ENCODE data around the gene SOX3. TPM values are rescaled to one million over a fixed set of nuclear protein-coding genes. Genes with fewer than 3 reads are reported as not detected.

SOX3 gene
- total and polyA plus RNA-seq, 2 of the 8 experiments (the other 6 are each of a cell fraction or from before 2014, with no cell fraction given), result 10.4 to 41.0 TPM

DNA sequence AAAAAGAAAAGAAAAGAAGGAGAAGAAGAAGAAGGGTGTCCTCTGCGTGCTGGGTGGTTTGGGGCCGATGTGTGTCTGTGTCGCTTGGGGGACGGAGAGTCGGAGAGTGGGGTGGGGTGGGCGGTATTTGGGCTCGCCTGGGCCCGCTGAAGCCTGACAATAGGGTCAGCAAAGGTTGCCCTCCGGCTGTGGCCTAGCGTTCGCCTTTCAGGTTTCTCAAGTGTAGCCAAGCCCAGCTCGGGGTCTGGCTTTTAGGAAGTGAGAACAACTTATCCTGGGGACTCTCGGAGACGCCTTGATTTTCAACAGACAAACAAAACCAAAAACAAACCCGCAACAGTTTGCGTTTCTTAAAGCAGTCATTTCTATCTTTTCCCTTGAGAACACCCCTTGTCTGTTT lies 4.1 kb upstream of the SOX3 start (continued):
- TF ChIP-seq POU5F1 (IDR thresholded peaks at IDR 0.05; ENCODE audit: low read depth, low read length) (no peak), SP1 (IDR thresholded peaks at IDR 0.05; ENCODE audit: low read depth, low read length) (no peak), GTF2F1 (IDR thresholded peaks at IDR 0.05; ENCODE audit: borderline replicate concordance, low read depth, low read length) (no peak), ASH2L (IDR thresholded peaks at IDR 0.05; ENCODE audit: low read length) (no peak), BRCA1 (IDR thresholded peaks at IDR 0.05; ENCODE audit: low read depth, low read length) (no peak), JUN (IDR thresholded peaks at IDR 0.05; ENCODE audit: low read depth, low read length) (no peak), CBX8 (IDR thresholded peaks at IDR 0.05; ENCODE audit: borderline replicate concordance, low read depth, low read length) (no peak), EP300 (IDR thresholded peaks at IDR 0.05; ENCODE audit: borderline replicate concordance in 1 of 2, low read depth in 2 of 2, low read length in 2 of 2) (no peak)
